Measurements from ENCODE around the gene RBM12. TPM values are rescaled to one million over a fixed set of nuclear protein-coding genes. Genes with fewer than 3 reads are reported as not detected.

RBM12 gene
- total RNA-seq, 1 experiment from 2014 or later, result 100 TPM

GRCh38 chr20:35606127-35606526 lies 58.6 kb downstream of the RBM12 start:
- Histone ChIP-seq H3K27me3 (ENCODE audit: control insufficient read depth, insufficient read depth, low read length) (no peaks in the 10 kb centered on the region), H3K4me3 (ENCODE audit: low read depth in 2 of 2, low read length in 2 of 2) (no peak overlapping the region), H3K4me1 (ENCODE audit: control insufficient read depth, insufficient read depth, low read length) (no peaks in the 10 kb centered on the region), H3K36me3 (ENCODE audit: control insufficient read depth, insufficient read depth, low read length) (no peaks in the 10 kb centered on the region), H3K27ac (ENCODE audit: low read length) (no peak overlapping the region), H3K9me3 (ENCODE audit: control insufficient read depth, insufficient read depth, low read depth, low read length) (no peaks in the 10 kb centered on the region)
- no peak for DNase-seq (ENCODE audit: low read depth, low spot score)
- POLR2A ChIA-PET, result interaction anchor here (0.6 kb wide), 1 partner anchor 93 kb away, joined by 3 read pairs; the partner anchor contains the start of gene ROMO1
- CTCF ChIA-PET, result interaction anchor here (0.6 kb wide), 1 partner anchor 11 kb away, joined by 3 read pairs; no protein-coding TSS in a partner anchor
- intact Hi-C loops (cut with micrococcal nuclease; ENCODE audit: unreplicated experiment) (no loop called here), in situ Hi-C loops (cut with HindIII; ENCODE audit: low pct_unique_long_range_greater_than_20kb, low sequenced_read_pairs) (no loop called here)
- BruUV-seq (replicated peaks), result no TSS peak
- ATAC-seq, result no peak
- no peak for TF ChIP-seq POLR2AphosphoS5 (IDR thresholded peaks at IDR 0.05; ENCODE audit: low read depth, low read length)
- TF ChIP-seq REST (IDR thresholded peaks at IDR 0.05; ENCODE audit: insufficient read depth in 1 of 2, low read depth in 2 of 2, low read length in 1 of 2), result no peak
- no peak for TF ChIP-seq TCF7L2 (IDR thresholded peaks at IDR 0.05; ENCODE audit: low read depth, low read length)
- no peak for TF ChIP-seq SIN3A (IDR thresholded peaks at IDR 0.05; ENCODE audit: borderline replicate concordance, insufficient read depth, low read depth, low read length)
- no peak for TF ChIP-seq CTCF (IDR thresholded peaks at IDR 0.05)

GRCh38 chr20:35604449-35604747 lies 60.3 kb downstream of the RBM12 start:
- Histone ChIP-seq H3K36me3 (ENCODE audit: control insufficient read depth, insufficient read depth, low read length) (no peaks in the 10 kb centered on the region), H3K27ac (ENCODE audit: low read length) (no peak overlapping the region), H3K27me3 (ENCODE audit: control insufficient read depth, insufficient read depth, low read length) (no peaks in the 10 kb centered on the region), H3K4me3 (ENCODE audit: low read depth in 2 of 2, low read length in 2 of 2) (no peak overlapping the region), H3K9me3 (ENCODE audit: control insufficient read depth, insufficient read depth, low read depth, low read length) (no peaks in the 10 kb centered on the region), H3K4me1 (ENCODE audit: control insufficient read depth, insufficient read depth, low read length) (no peaks in the 10 kb centered on the region)
- intact Hi-C loops (cut with micrococcal nuclease; ENCODE audit: unreplicated experiment), result no loop called here
- no peak for TF ChIP-seq REST (IDR thresholded peaks at IDR 0.05; ENCODE audit: insufficient read depth in 1 of 2, low read depth in 2 of 2, low read length in 1 of 2)
- no peak for TF ChIP-seq CTCF (IDR thresholded peaks at IDR 0.05)
- no peak for TF ChIP-seq TCF7L2 (IDR thresholded peaks at IDR 0.05; ENCODE audit: low read depth, low read length)
- no peak for TF ChIP-seq POLR2AphosphoS5 (IDR thresholded peaks at IDR 0.05; ENCODE audit: low read depth, low read length)
- TF ChIP-seq SIN3A (IDR thresholded peaks at IDR 0.05; ENCODE audit: borderline replicate concordance, insufficient read depth, low read depth, low read length), result no peak
- DNase-seq (ENCODE audit: low read depth, low spot score), result no peak
- ATAC-seq, result no peak
- no TSS peak for BruUV-seq (replicated peaks)
- ChIA-PET POLR2A (no interaction called here), CTCF (interaction anchor here (0.6 kb wide), 3 partner anchors 82 to 1200 kb away, joined by 4 to 6 read pairs (median 6); no protein-coding TSS in a partner anchor)
- in situ Hi-C loops (cut with HindIII; ENCODE audit: low pct_unique_long_range_greater_than_20kb, low sequenced_read_pairs), result no loop called here
